SK-N-SH treated with all-trans-retinoic acid at 6 μM for 48 hours (cell line): ENCODE measurements around the gene PDE3A.

Experiments
- ISL1 ChIP-seq: fragments of 250-450 bp; sonication (Bioruptor Pico); IDR thresholded peaks from 2 replicates; pipeline ENCODE4 v2.1.2; 2022; ENCODE audit warnings: mild to moderate bottlenecking, moderate library complexity
- PATZ1 ChIP-seq: fragments of 250-450 bp; sonication (Bioruptor Pico); IDR thresholded peaks from 2 replicates; pipeline ENCODE4 v1.8.0; 2020; ENCODE audit warnings: mild to moderate bottlenecking, moderate library complexity, borderline replicate concordance
- RARB ChIP-seq: fragments of 250-450 bp; sonication (Bioruptor Pico); IDR thresholded peaks from 2 replicates; pipeline ENCODE4 v1.8.0; 2021; ENCODE audit warnings: mild to moderate bottlenecking, moderate library complexity
- ZFP30 ChIP-seq: fragments of 450-650 bp; formaldehyde crosslinking; IDR thresholded peaks from 2 replicates; pipeline ENCODE4 v1.5.0; 2022; ENCODE audit warnings: mild to moderate bottlenecking, moderate library complexity
- ZNF565 ChIP-seq: fragments of 450-650 bp; formaldehyde crosslinking; conservative IDR thresholded peaks from 2 replicates; pipeline ENCODE4 v1.5.0; 2020; ENCODE audit warnings: low read depth, mild to moderate bottlenecking, moderate library complexity

GRCh38 chr12:20602641-20603391 is 234.5 kb downstream of the PDE3A start:
- no peak for TF ChIP-seq PATZ1 (CRISPR knock-in tag)
- TF ChIP-seq ZFP30 (CRISPR knock-in tag) = no peak
- TF ChIP-seq RARB = no peak
- no peak for TF ChIP-seq ZNF565 (CRISPR knock-in tag)
- TF ChIP-seq ISL1 (CRISPR knock-in tag) = no peak
